ENCODE results near the gene HOXB2. TPM values are rescaled to one million over a fixed set of nuclear protein-coding genes. Genes with fewer than 3 reads are reported as not detected.

The HOXB2 gene
- total RNA-seq, 4 donors from 2014 or later, result 36.3 to 86.4 (median 63.4) TPM

DNA sequence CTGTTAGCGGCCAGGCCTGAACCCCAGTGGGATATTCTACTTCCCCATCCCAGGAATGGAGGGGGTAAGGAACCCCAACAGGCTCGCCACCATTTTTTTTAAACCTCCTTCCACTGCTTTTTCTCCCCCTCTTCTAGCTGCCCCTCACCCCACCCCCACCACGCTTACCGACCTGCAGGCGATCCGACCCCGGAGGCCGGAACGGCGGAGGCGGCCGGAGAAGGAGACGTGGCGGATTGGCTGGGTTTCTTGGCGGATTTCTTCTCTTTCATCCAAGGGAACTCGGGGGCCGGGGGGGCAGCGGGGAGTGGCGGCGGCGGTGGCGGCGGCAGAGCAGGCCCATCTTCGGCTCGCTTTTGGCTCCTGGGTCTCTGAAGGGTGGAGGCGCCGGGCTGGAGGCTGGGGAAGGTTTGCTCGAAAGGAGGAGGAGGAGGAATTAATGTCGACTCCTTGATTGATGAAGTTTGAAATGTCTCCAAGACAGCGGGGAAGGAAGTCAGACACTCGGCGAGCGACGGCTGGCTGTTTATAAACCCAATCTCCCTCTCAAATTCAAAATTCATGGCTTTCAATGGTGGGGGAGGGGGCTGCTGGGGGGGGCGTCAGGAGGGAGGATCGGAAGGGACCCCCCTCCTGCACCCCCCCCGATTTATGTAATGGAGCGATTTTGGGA lies 424 bp downstream of the HOXB2 start:
- intact Hi-C loops (cut with DNase I), result no loop called here
- TF ChIP-seq POLR2AphosphoS5 (IDR thresholded peaks at IDR 0.05) (peak; percentile 75 to 88), POLR2A (IDR thresholded peaks at IDR 0.05; ENCODE audit: low read depth) (no peak), EP300 (IDR thresholded peaks at IDR 0.05) (no peak)
- TF ChIP-seq, protein P1, sequence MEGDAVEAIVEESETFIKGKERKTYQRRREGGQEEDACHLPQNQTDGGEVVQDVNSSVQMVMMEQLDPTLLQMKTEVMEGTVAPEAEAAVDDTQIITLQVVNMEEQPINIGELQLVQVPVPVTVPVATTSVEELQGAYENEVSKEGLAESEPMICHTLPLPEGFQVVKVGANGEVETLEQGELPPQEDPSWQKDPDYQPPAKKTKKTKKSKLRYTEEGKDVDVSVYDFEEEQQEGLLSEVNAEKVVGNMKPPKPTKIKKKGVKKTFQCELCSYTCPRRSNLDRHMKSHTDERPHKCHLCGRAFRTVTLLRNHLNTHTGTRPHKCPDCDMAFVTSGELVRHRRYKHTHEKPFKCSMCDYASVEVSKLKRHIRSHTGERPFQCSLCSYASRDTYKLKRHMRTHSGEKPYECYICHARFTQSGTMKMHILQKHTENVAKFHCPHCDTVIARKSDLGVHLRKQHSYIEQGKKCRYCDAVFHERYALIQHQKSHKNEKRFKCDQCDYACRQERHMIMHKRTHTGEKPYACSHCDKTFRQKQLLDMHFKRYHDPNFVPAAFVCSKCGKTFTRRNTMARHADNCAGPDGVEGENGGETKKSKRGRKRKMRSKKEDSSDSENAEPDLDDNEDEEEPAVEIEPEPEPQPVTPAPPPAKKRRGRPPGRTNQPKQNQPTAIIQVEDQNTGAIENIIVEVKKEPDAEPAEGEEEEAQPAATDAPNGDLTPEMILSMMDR (IDR thresholded peaks at IDR 0.05), result peak in 1 of 3 experiments; percentile 14
- DNase-seq (ENCODE audit: extremely low spot score), result peak; percentile 98
- no peaks in the 10 kb centered on the region for H3K36me3 ChIP-seq
- H3K9me3 ChIP-seq, result no peaks in the 10 kb centered on the region
- H3K4me1 ChIP-seq, result peaks cover 42 to 65% (median 63%) of the 10 kb centered on the region in 4 donors
- H3K27me3 ChIP-seq, result no peaks in the 10 kb centered on the region
- H3K4me3 ChIP-seq, result peak overlapping the region; percentile 79 to 89 (median 80)
- under 1% methylated on average over 21 of the region's 38 CpGs for WGBS
- H3K27ac ChIP-seq (replicated peaks in 1 of 4), result peak overlapping the region; percentile 91 to 97 (median 96)

DNA sequence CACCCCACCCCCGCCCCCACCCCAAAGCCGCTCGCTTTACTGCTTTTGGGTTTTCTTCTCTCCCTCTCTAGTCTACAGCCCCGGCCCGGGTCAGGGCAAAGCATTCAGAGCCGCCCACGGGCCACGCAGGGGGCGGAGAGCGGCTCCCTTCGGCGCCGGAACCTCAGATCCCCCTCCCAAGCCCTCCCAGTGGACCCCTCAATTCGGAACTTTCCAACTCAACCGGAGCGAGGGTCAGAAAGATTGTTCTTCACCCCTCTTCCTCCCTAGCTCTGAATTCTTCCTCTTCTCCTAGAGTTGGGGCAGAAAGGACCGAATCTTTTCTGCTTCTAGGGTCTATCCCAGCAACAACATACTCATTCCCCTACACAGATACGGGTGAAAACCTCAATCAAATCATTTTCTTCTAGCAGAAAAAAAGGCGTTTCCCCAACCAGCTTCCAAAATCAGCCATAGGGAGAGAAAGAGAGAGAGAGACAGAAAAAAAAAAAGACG lies 1.0 kb downstream of the HOXB2 start:
- Histone ChIP-seq H3K4me3 (peak overlapping the region; percentile 79 to 89 (median 80)), H3K9me3 (no peaks in the 10 kb centered on the region), H3K36me3 (no peaks in the 10 kb centered on the region), H3K4me1 (peaks cover 38 to 59% (median 58%) of the 10 kb centered on the region in 4 donors), H3K27me3 (no peaks in the 10 kb centered on the region), H3K27ac (replicated peaks in 1 of 4) (peak overlapping the region; percentile 91 to 97 (median 96))
- intact Hi-C loops (cut with DNase I), result loop anchor here (2.0 kb wide), 1 partner anchor 33 kb away; no protein-coding TSS in a partner anchor
- WGBS, result 1% methylated on average over 20 of the region's 20 CpGs
- no peak for DNase-seq (ENCODE audit: extremely low spot score)
- no peak for TF ChIP-seq EP300 (IDR thresholded peaks at IDR 0.05)
- no peak for TF ChIP-seq POLR2A (IDR thresholded peaks at IDR 0.05; ENCODE audit: low read depth)
- TF ChIP-seq, protein P1 (IDR thresholded peaks at IDR 0.05), result no peak
- TF ChIP-seq POLR2AphosphoS5 (IDR thresholded peaks at IDR 0.05), result no peak

DNA sequence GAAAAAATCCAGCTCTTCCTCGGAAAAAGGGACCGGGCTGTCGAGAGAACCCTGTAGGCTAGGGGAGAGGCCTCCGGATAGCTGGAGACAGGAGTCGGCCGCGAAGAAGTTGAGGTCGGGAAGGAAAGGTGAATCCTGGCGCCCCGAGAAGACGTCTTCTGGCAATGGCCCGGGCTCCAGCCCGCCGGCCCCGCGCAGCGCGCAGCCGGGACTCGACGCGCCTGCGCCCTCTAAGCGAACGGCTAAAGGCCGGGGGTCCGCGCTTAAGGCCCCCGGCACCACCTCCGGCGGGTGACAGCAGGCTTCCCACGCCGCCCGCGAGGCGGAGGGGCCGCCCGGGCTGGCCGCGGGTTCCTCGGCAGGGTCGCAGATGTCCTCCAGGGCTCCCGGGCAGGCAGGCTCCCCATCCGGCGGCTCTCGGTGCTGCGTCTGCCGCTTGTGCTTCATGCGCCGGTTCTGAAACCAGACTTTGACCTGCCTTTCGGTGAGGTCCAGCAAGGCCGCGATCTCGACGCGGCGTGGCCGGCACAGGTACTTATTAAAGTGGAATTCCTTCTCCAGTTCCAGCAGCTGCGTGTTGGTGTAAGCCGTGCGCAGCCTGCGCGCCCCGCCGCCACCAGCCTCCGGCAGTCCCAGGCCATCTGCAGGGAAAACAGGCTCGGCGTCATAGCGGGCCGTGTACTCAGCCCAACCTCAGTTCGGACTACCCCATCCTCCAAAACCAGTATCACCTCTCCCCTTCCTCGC lies 1.6 kb downstream of the HOXB2 start:
- H3K27ac ChIP-seq (replicated peaks in 1 of 4), result peak overlapping the region; percentile 91 to 97 (median 96)
- TF ChIP-seq POLR2A (IDR thresholded peaks at IDR 0.05; ENCODE audit: low read depth) (no peak), POLR2AphosphoS5 (IDR thresholded peaks at IDR 0.05) (peak in 1 of 2 donors; percentile 24)
- TF ChIP-seq, protein P1 (IDR thresholded peaks at IDR 0.05), result peak in 2 of 3 experiments; percentile 14 to 32
- no peaks in the 10 kb centered on the region for H3K9me3 ChIP-seq
- intact Hi-C loops (cut with DNase I), result loop anchor here (2.0 kb wide), 1 partner anchor 34 kb away; no protein-coding TSS in a partner anchor
- 2% methylated on average over 30 of the region's 72 CpGs for WGBS
- no peaks in the 10 kb centered on the region for H3K36me3 ChIP-seq
- peaks cover 38 to 53% (median 51%) of the 10 kb centered on the region in 4 donors for H3K4me1 ChIP-seq
- no peak for DNase-seq (ENCODE audit: extremely low spot score)
- H3K4me3 ChIP-seq, result peak overlapping the region; percentile 79 to 89 (median 80)
- H3K27me3 ChIP-seq, result no peaks in the 10 kb centered on the region

DNA sequence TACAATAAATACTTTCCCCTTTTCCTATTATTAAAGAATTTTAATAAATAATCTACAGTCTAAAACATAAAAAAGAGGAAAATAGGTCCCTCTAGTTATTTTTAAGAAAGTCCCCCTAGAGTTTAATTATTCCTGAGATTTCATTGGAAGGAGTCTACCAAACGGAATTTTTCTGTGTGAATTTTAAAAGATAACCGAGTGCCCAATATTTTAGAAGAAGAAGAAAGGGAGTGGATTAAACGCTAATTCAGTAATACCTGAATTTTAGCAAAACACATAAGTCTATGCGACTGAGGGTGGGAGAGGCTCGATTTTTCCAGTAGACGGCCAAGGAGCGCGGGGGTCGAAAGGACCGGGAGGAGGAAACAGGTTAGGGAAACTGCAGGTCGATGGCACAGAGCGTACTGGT lies 2.2 kb downstream of the HOXB2 start:
- Histone ChIP-seq H3K36me3 (no peaks in the 10 kb centered on the region), H3K4me3 (peak overlapping the region; percentile 79 to 89 (median 80)), H3K9me3 (no peaks in the 10 kb centered on the region), H3K27me3 (no peaks in the 10 kb centered on the region), H3K4me1 (peaks cover 37 to 47% (median 46%) of the 10 kb centered on the region in 4 donors), H3K27ac (replicated peaks in 1 of 4) (peak overlapping the region; percentile 91 to 97 (median 96))
- WGBS, result 1% methylated on average over 12 of the region's 12 CpGs
- TF ChIP-seq POLR2A (IDR thresholded peaks at IDR 0.05; ENCODE audit: low read depth) (no peak), POLR2AphosphoS5 (IDR thresholded peaks at IDR 0.05) (no peak), EP300 (IDR thresholded peaks at IDR 0.05) (no peak)
- TF ChIP-seq, protein P1 (IDR thresholded peaks at IDR 0.05), result no peak
- intact Hi-C loops (cut with DNase I), result loop anchor here (2.0 kb wide), 1 partner anchor 34 kb away; no protein-coding TSS in a partner anchor
- no peak for DNase-seq (ENCODE audit: extremely low spot score)
